GM19438 (cell line): ENCODE results near the gene C1RL.
A peak's percentile ranks its signal among the peaks of the same experiment; 100 is the strongest.
"Not testable (repeated sequence)": the region's sequence is repeated elsewhere in the genome, so short reads cannot be mapped to it uniquely, and the experiment has no call there.

Source experiments
- ATAC-seq: cut with Tn5 transposase; IDR thresholded peaks from one replicate; pipeline ENCODE4 v1.9.1; 2021; ENCODE audit warnings: low read depth; ENCODE audit not compliant: unreplicated experiment

C1RL gene

DNA sequence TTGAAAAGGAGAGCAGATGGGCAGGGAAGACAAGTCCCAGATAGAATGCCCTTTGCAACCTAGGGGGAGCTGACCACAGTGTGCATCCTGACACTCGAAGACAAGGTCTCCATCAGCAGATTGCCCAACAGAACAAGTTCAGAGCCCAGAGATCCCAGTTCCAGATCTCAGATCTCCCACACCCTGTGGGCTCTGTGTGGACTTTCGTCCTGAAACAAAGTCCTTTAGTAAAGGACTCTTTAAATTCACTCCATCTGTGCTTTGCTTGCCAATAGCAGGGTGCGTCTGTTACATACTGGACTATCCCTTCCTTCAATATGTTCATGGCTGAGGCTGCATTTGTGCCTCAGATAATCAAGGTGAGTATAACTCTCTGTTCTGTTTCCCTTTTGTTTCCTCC lies 8.7 kb upstream of the C1RL start:
- no peak for ATAC-seq

DNA sequence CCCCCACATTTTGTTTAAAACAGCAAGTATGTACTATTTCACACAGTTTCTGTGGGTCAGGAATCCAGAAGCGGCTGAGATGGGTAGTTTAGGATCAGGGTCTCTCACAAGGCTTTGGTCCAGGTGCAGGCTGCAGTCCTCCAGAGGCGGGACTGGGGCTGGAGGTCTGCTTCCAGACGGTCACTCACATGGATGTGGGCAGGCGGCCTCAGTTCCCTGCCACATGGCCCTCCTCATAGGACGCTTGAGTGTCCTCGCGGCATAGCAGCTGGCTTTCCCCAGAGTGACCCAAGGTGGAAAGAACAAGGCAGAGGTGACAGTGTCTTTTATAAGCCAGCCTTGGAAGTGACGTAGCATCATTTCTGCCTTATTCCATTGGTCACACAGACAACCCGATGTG lies 7.9 kb upstream of the C1RL start:
- ATAC-seq = no peak

- ATAC-seq = no peak
Measured at GRCh38 chr12:7116196-7116595, 7.2 kb upstream of the C1RL start.

- no peak for ATAC-seq
Measured at GRCh38 chr12:7114851-7115250, 5.8 kb upstream of the C1RL start.

DNA sequence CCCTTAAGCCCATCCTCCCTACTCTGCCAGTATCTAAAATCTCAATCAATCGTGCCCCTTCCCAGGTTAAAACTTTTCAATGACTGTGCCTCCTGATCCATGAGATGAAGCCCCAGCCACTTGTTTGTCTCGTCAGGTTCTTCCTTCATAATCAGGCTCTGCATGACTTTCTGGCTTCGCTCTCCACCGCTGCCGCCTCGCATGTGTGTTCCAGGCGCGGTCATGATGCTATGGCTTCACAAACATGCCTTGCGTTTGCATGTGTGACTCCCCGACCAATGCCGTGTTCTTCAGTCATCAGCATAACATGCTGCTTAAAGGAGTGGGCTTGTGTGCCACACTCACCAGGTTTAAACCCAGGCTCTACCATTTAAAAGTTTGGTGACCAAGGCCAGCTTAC lies 5.0 kb upstream of the C1RL start:
- no peak for ATAC-seq

- no peak for ATAC-seq
Measured at GRCh38 chr12:7113389-7113871, 4.4 kb upstream of the C1RL start.

GRCh38 chr12:7112041-7112440 lies 3.0 kb upstream of the C1RL start:
- ATAC-seq = no peak

DNA sequence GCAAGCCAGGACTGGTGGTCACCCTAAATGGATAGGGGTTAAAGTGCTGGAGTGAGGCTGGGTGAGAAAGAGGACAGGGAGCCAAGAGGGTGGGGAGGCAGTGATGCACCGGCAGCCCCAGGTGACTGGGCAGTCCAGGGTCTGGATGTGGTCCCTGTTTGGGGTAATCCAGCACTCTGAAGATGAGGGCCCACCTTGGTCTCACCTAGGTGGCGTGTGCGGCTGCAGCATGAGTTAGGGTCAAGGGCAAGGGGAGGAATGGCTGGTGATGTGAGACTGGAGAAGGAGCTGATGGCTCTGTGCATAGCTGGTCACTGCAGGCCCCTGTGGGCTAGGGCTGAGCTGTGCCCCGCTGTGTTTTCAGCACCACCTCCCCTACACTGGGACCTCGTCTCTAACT lies 1.6 kb upstream of the C1RL start:
- no peak for ATAC-seq

DNA sequence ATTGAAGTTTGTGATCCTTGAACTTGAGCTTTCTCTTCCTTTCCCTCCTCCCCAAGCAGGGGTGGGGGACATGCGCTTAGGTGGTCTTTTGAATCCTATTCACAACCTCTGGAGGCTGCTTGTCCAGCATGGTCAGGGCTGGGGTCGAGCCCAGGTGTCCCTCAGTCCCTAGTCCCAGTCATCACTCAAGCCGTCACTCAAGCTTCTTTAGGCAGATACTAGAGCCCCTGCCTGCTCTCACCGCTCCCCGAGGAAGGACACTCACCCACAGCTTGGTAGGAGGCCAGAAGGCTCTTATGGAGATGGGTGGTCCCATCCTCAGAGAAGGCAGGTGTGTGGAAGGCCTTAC lies 532 bp upstream of the C1RL start:
- ATAC-seq = no peak

- peak; percentile 86 for ATAC-seq
Measured at GRCh38 chr12:7108003-7108795, 815 bp downstream of the C1RL start.

DNA sequence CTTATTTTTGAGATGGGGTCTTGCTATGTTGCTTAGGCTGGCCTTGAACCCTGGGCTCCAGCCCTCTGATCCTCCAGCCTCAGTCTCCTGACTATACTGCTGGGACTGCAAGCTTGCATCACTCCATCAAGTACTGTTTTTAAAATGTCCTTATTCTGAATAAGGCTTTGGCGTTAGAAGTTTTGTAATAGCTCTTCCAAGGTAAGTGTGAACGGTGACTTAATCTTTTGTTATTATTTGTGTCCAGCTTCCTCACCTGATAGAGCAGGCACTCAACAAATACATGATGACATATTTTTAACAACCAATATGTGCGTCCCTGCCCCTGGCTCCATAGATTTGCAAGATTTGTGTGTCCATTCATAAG lies 1.4 kb downstream of the C1RL start:
- ATAC-seq = no peak

DNA sequence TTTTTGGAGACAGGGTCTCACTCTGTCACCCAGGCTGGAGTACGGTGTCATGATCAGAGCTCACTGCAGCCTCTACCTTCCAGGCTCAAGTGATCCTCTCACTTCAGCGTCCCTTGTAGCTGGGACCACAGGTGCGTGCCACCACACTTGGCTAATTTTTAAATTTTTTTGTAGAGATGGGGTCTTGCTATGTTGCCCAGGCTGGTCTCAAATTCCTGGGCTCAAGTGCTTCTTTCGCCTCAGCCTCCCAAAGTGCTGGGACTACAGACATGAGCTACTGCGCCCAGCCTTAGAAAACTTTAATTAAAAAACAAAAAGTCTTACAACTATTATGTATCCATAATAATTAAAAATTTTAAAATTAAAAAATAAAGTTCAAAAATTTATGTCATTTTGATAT lies 1.8 kb downstream of the C1RL start:
- not testable (repeated sequence) for ATAC-seq

DNA sequence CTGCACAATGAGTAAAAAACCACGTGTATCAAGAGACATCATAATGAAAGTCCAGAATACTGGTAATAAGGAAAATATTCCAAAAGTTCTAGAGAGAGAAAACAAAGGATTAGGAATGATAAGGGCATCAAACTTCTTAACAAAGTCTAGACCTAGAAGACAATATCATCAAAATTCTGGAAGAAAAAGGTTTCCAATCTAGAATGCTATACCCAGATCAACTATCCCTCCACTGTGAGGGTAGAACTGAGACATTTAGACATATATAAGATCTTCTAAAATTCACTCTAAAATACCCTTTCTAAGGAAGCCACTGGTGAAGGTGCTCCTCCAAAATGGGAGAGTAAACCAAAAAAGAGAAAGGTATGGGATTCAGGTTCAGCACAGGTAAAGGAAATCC lies 2.9 kb downstream of the C1RL start:
- ATAC-seq = no peak

DNA sequence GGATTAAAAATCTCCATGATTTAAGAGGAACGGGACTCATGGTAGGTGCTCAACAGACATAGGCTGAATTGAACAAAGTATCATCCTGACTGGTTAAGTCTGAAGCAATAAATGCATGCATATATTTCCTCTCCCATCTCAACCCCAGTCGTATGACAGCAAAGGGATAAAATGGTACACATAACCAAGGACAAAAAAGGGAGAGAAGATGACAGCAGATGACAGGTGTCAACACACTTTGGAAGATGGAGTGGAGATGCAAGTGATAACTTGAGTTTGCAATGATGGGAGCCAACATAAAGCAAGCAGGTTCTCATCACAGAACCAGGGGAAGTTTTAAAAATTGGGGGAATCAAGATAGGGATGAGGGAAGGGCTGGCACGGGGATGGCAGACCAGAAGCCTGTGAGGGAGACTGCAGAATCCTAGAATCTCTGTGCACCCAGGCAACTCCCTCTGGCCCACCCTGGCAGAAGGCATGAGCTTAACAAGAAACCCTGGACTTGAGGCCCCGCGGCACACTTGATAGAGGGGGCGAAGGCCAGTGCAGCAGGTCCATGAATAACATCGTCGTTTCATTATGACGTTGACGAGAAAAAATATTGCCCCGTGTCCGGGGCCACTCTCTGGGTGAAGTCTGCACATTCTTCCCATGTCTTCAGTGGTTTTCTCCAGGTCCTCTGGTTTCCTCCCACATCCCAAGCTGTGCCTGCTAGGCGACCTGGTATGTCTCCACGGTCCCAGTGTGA lies 5.0 kb downstream of the C1RL start:
- no peak for ATAC-seq

- no peak for ATAC-seq
Measured at GRCh38 chr12:7102582-7102981, 6.4 kb downstream of the C1RL start.

DNA sequence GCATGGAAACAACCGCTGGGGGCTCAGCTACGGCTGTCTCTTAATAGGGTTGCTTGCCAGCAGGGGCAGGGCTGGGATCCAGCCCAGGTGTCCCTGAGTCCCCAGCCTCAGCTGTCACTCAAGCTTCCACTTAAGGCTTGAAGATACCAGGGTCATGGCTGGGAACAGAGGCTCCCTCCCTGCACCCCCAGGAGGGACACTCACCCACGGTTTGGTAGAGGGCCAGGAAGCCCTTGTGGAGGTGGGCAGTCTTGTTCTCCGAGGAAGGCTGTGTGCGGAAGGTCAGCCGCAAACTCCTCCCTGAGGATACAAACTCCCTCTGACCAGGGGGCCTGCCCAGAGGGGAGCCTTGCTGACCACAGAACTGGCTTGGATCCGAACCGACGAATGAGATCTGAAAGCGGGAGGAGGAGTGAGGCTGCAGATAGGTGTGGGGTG lies 7.3 kb downstream of the C1RL start:
- no peak for ATAC-seq

- ATAC-seq = no peak
Measured at GRCh38 chr12:7101047-7101693, 7.8 kb downstream of the C1RL start.

GRCh38 chr12:7100239-7100638 lies 8.8 kb downstream of the C1RL start:
- no peak for ATAC-seq

GRCh38 chr12:7099290-7099996 lies 9.6 kb downstream of the C1RL start:
- no peak for ATAC-seq

- ATAC-seq = no peak
Measured at GRCh38 chr12:7096979-7097378, 12.0 kb downstream of the C1RL start.
